ENCODE results near the gene C6orf120.

The C6orf120 gene

GRCh38 chr6:169726963-169727362, 25.0 kb downstream of the C6orf120 start:
- H3K23ac ChIP-seq (ENCODE audit: low read length) = no peak overlapping the region
- H3K9ac ChIP-seq (ENCODE audit: low read length) = no peak overlapping the region
- H2BK5ac ChIP-seq (ENCODE audit: low read length) = no peak overlapping the region
- no peak overlapping the region for H3K4ac ChIP-seq (ENCODE audit: low read depth, low read length)
- no peak for DNase-seq
- peaks cover 10% of the 10 kb centered on the region for H3K79me2 ChIP-seq (ENCODE audit: control insufficient read depth, insufficient read depth, low read length)
- H4K5ac ChIP-seq (ENCODE audit: low read length) = no peak overlapping the region
- no peaks in the 10 kb centered on the region for H3K36me3 ChIP-seq (ENCODE audit: control insufficient read depth, insufficient read depth, low read length)
- no peak overlapping the region for H3K18ac ChIP-seq (ENCODE audit: low read length)
- H4K8ac ChIP-seq (ENCODE audit: low read depth, low read length) = no peak overlapping the region
- no peak overlapping the region for H3K56ac ChIP-seq (ENCODE audit: low read length)
- no peaks in the 10 kb centered on the region for H3K4me1 ChIP-seq (ENCODE audit: control insufficient read depth, low read depth, low read length)
- H2BK120ac ChIP-seq (ENCODE audit: low read depth, low read length) = no peak overlapping the region
- no peak overlapping the region for H3K4me2 ChIP-seq (ENCODE audit: low read length)
- no peak overlapping the region for H2BK15ac ChIP-seq (replicated peaks; ENCODE audit: low read depth)
- H3K27me3 ChIP-seq (ENCODE audit: insufficient read depth, low read length, poor library complexity) = no peaks in the 10 kb centered on the region
- H2AK5ac ChIP-seq (ENCODE audit: low read length) = no peak overlapping the region
- H3K27ac ChIP-seq (ENCODE audit: low read depth, low read length) = no peak overlapping the region
- no peak overlapping the region for H3K4me3 ChIP-seq (ENCODE audit: low read length)
- peaks cover 2% of the 10 kb centered on the region for H3K79me1 ChIP-seq (ENCODE audit: low read length)

GRCh38 chr6:169729961-169730360, 28.0 kb downstream of the C6orf120 start:
- Histone ChIP-seq H2BK15ac (replicated peaks; ENCODE audit: low read depth) (no peak overlapping the region), H3K23ac (ENCODE audit: low read length) (no peak overlapping the region), H3K56ac (ENCODE audit: low read length) (no peak overlapping the region), H3K79me2 (ENCODE audit: control insufficient read depth, insufficient read depth, low read length) (no peaks in the 10 kb centered on the region), H2BK120ac (ENCODE audit: low read depth, low read length) (no peak overlapping the region), H3K27ac (ENCODE audit: low read depth, low read length) (no peak overlapping the region), H4K5ac (ENCODE audit: low read length) (no peak overlapping the region), H3K27me3 (ENCODE audit: insufficient read depth, low read length, poor library complexity) (no peaks in the 10 kb centered on the region), H3K4ac (ENCODE audit: low read depth, low read length) (no peak overlapping the region), H2BK5ac (ENCODE audit: low read length) (no peak overlapping the region), H4K8ac (ENCODE audit: low read depth, low read length) (no peak overlapping the region), H3K4me3 (ENCODE audit: low read length) (no peak overlapping the region), H3K18ac (ENCODE audit: low read length) (no peak overlapping the region), H3K79me1 (ENCODE audit: low read length) (no peaks in the 10 kb centered on the region), H3K4me1 (ENCODE audit: control insufficient read depth, low read depth, low read length) (no peaks in the 10 kb centered on the region), H3K9ac (ENCODE audit: low read length) (no peak overlapping the region), H3K4me2 (ENCODE audit: low read length) (no peak overlapping the region), H2AK5ac (ENCODE audit: low read length) (no peak overlapping the region), H3K36me3 (ENCODE audit: control insufficient read depth, insufficient read depth, low read length) (no peaks in the 10 kb centered on the region)
- no peak for DNase-seq

- no CpG with 5 or more reads among the region's 9 CpGs for WGBS (ENCODE audit: extremely low coverage, insufficient coverage, low lambda C conversion rate)
- no peak overlapping the region for H3K18ac ChIP-seq (ENCODE audit: low read length)
Observed at GRCh38 chr6:169738204-169738975, 36.5 kb downstream of the C6orf120 start.

GRCh38 chr6:169738976-169739529, 37.1 kb downstream of the C6orf120 start:
- Histone ChIP-seq H3K18ac (ENCODE audit: low read length) (no peak overlapping the region), H3K4ac (ENCODE audit: low read depth, low read length) (no peak overlapping the region), H3K79me2 (ENCODE audit: control insufficient read depth, insufficient read depth, low read length) (no peaks in the 10 kb centered on the region), H3K4me2 (ENCODE audit: low read length) (no peak overlapping the region), H3K9ac (ENCODE audit: low read length) (no peak overlapping the region), H3K27ac (ENCODE audit: low read depth, low read length) (no peak overlapping the region), H3K23ac (ENCODE audit: low read length) (no peak overlapping the region), H2BK15ac (replicated peaks; ENCODE audit: low read depth) (no peak overlapping the region), H2AK5ac (ENCODE audit: low read length) (no peak overlapping the region), H4K5ac (ENCODE audit: low read length) (no peak overlapping the region), H3K36me3 (ENCODE audit: control insufficient read depth, insufficient read depth, low read length) (no peaks in the 10 kb centered on the region), H2BK5ac (ENCODE audit: low read length) (no peak overlapping the region), H3K27me3 (ENCODE audit: insufficient read depth, low read length, poor library complexity) (no peaks in the 10 kb centered on the region), H3K79me1 (ENCODE audit: low read length) (no peaks in the 10 kb centered on the region), H3K4me1 (ENCODE audit: control insufficient read depth, low read depth, low read length) (no peaks in the 10 kb centered on the region), H2BK120ac (ENCODE audit: low read depth, low read length) (no peak overlapping the region), H4K8ac (ENCODE audit: low read depth, low read length) (no peak overlapping the region), H3K4me3 (ENCODE audit: low read length) (no peak overlapping the region), H3K56ac (ENCODE audit: low read length) (no peak overlapping the region)
- no peak for DNase-seq
- no CpG with 5 or more reads among the region's 2 CpGs for WGBS (ENCODE audit: extremely low coverage, insufficient coverage, low lambda C conversion rate)

More at GRCh38 chr6:169738204-169738975, 36.5 kb downstream of the C6orf120 start:
- H2BK5ac ChIP-seq (ENCODE audit: low read length) = no peak overlapping the region
- H3K4me3 ChIP-seq (ENCODE audit: low read length) = no peak overlapping the region
- no peak overlapping the region for H3K27ac ChIP-seq (ENCODE audit: low read depth, low read length)
- H3K27me3 ChIP-seq (ENCODE audit: insufficient read depth, low read length, poor library complexity) = no peaks in the 10 kb centered on the region
- no peak overlapping the region for H4K8ac ChIP-seq (ENCODE audit: low read depth, low read length)
- DNase-seq = no peak
- H3K79me2 ChIP-seq (ENCODE audit: control insufficient read depth, insufficient read depth, low read length) = no peaks in the 10 kb centered on the region
- H3K79me1 ChIP-seq (ENCODE audit: low read length) = no peaks in the 10 kb centered on the region
- no peaks in the 10 kb centered on the region for H3K4me1 ChIP-seq (ENCODE audit: control insufficient read depth, low read depth, low read length)
- H3K4ac ChIP-seq (ENCODE audit: low read depth, low read length) = no peak overlapping the region
- H3K56ac ChIP-seq (ENCODE audit: low read length) = no peak overlapping the region
- no peak overlapping the region for H2BK15ac ChIP-seq (replicated peaks; ENCODE audit: low read depth)
- H3K23ac ChIP-seq (ENCODE audit: low read length) = no peak overlapping the region
- no peak overlapping the region for H3K9ac ChIP-seq (ENCODE audit: low read length)
- no peak overlapping the region for H4K5ac ChIP-seq (ENCODE audit: low read length)
- H3K36me3 ChIP-seq (ENCODE audit: control insufficient read depth, insufficient read depth, low read length) = no peaks in the 10 kb centered on the region
- H3K4me2 ChIP-seq (ENCODE audit: low read length) = no peak overlapping the region
- no peak overlapping the region for H2AK5ac ChIP-seq (ENCODE audit: low read length)
- H2BK120ac ChIP-seq (ENCODE audit: low read depth, low read length) = no peak overlapping the region

- Histone ChIP-seq H3K4ac (ENCODE audit: low read depth, low read length) (no peak overlapping the region), H3K79me1 (ENCODE audit: low read length) (no peaks in the 10 kb centered on the region), H3K79me2 (ENCODE audit: control insufficient read depth, insufficient read depth, low read length) (no peaks in the 10 kb centered on the region), H2BK120ac (ENCODE audit: low read depth, low read length) (no peak overlapping the region), H3K9ac (ENCODE audit: low read length) (no peak overlapping the region), H3K4me3 (ENCODE audit: low read length) (no peak overlapping the region), H3K4me1 (ENCODE audit: control insufficient read depth, low read depth, low read length) (no peaks in the 10 kb centered on the region), H3K36me3 (ENCODE audit: control insufficient read depth, insufficient read depth, low read length) (no peaks in the 10 kb centered on the region), H2BK15ac (replicated peaks; ENCODE audit: low read depth) (no peak overlapping the region), H3K56ac (ENCODE audit: low read length) (no peak overlapping the region), H2AK5ac (ENCODE audit: low read length) (no peak overlapping the region), H3K23ac (ENCODE audit: low read length) (no peak overlapping the region), H2BK5ac (ENCODE audit: low read length) (no peak overlapping the region), H3K18ac (ENCODE audit: low read length) (no peak overlapping the region), H4K8ac (ENCODE audit: low read depth, low read length) (no peak overlapping the region), H3K27ac (ENCODE audit: low read depth, low read length) (no peak overlapping the region), H3K4me2 (ENCODE audit: low read length) (no peak overlapping the region), H3K27me3 (ENCODE audit: insufficient read depth, low read length, poor library complexity) (no peaks in the 10 kb centered on the region), H4K5ac (ENCODE audit: low read length) (no peak overlapping the region)
- no peak for DNase-seq
Observed at GRCh38 chr6:169741344-169741743, 39.4 kb downstream of the C6orf120 start.

GRCh38 chr6:169745405-169745804, 43.5 kb downstream of the C6orf120 start:
- Histone ChIP-seq H2BK5ac (ENCODE audit: low read length) (no peak overlapping the region), H2AK5ac (ENCODE audit: low read length) (no peak overlapping the region), H2BK15ac (replicated peaks; ENCODE audit: low read depth) (no peak overlapping the region), H4K8ac (ENCODE audit: low read depth, low read length) (no peak overlapping the region), H3K4me3 (ENCODE audit: low read length) (no peak overlapping the region), H3K4me1 (ENCODE audit: control insufficient read depth, low read depth, low read length) (peaks cover 2% of the 10 kb centered on the region), H4K5ac (ENCODE audit: low read length) (no peak overlapping the region), H2BK120ac (ENCODE audit: low read depth, low read length) (no peak overlapping the region), H3K23ac (ENCODE audit: low read length) (no peak overlapping the region), H3K27ac (ENCODE audit: low read depth, low read length) (no peak overlapping the region), H3K56ac (ENCODE audit: low read length) (no peak overlapping the region), H3K27me3 (ENCODE audit: insufficient read depth, low read length, poor library complexity) (no peaks in the 10 kb centered on the region), H3K18ac (ENCODE audit: low read length) (no peak overlapping the region), H3K4ac (ENCODE audit: low read depth, low read length) (no peak overlapping the region), H3K9ac (ENCODE audit: low read length) (no peak overlapping the region), H3K36me3 (ENCODE audit: control insufficient read depth, insufficient read depth, low read length) (no peaks in the 10 kb centered on the region), H3K79me2 (ENCODE audit: control insufficient read depth, insufficient read depth, low read length) (peaks cover 3% of the 10 kb centered on the region), H3K4me2 (ENCODE audit: low read length) (no peak overlapping the region), H3K79me1 (ENCODE audit: low read length) (peaks cover 2% of the 10 kb centered on the region)
- no peak for DNase-seq
- WGBS (ENCODE audit: extremely low coverage, insufficient coverage, low lambda C conversion rate) = no CpG with 5 or more reads among the region's 3 CpGs

All from mesendoderm (in vitro differentiated cells).